Fibroblast of skin of right biceps (primary cell): ENCODE measurements around the gene DLEC1.
A peak's percentile ranks its signal among the peaks of the same experiment; 100 is the strongest.

Source experiments
- DNase-seq: peaks from one replicate; pipeline ENCODE4 v3.0.0-alpha.2; 2013

Gene DLEC1

DNA sequence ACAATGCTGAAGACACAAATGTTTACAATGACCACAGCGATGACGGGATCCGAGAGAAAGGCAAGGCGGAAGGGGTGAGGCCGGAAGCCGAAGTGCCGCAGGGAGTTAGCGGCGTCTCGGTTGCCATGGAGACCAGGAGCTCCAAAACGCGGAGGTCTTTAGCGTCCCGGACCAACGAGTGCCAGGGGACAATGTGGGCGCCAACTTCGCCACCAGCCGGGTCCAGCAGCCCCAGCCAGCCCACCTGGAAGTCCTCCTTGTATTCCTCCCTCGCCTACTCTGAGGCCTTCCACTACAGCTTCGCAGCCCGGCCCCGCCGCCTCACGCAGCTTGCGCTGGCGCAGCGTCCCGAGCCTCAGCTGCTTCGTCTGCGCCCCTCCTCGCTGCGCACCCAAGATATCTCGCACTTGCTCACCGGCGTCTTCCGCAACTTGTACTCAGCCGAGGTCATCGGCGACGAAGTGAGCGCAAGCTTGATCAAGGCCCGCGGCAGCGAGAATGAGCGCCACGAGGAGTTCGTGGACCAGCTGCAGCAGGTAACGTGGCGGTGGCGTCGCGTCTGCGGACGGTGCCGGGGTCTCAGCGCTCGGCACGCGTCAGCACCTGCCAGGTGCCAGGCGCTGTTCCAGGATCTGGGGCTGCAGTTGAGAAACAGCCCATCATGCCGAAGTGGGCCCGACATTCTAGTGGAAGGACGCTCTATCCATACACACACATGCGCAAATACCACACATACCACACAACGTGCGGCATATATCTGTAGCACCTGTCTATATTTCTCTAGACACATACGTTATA, at the start of gene DLEC1:
Gene DLEC1 (plus strand): TSS at position 108 of the 798 bp plus-strand sequence. CDS start 18 bp downstream, at position 126.
- peak; percentile 62 for DNase-seq

GRCh38 chr3:37989821-37990480, 49.1 kb upstream of the DLEC1 start:
- DNase-seq: no peak

GRCh38 chr3:37990527-37990926, 48.5 kb upstream of the DLEC1 start, which contains the start of gene VILL:
VILL (plus strand) TSS chr3:37990786; CDS start chr3:37993673, 2,887 bp downstream.
- no peak for DNase-seq

DNA sequence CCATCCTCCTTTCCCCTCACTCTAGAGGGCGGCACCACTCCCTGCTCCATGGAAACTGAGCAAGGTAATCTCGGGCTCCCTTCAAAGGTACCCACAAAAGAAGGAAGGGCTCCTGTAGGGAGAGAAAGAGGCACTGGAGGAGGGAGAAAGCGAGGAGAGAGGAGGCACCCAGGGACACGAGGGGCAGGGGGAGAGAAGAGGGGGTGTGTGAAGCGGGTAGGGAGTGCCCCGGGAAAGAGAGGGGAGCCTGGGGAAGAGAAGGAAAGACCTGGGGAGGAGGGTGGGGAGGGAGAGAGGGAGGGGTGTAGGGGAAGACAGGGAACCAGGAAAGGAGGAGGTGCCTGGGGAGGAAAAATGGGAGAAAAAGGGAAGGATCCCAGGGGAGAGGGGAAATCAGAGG, 47.9 kb upstream of the DLEC1 start:
- no peak for DNase-seq

GRCh38 chr3:37991823-37992222, 47.2 kb upstream of the DLEC1 start:
- no peak for DNase-seq

- no peak for DNase-seq
Observed at GRCh38 chr3:37992271-37993066, 46.5 kb upstream of the DLEC1 start.

DNA sequence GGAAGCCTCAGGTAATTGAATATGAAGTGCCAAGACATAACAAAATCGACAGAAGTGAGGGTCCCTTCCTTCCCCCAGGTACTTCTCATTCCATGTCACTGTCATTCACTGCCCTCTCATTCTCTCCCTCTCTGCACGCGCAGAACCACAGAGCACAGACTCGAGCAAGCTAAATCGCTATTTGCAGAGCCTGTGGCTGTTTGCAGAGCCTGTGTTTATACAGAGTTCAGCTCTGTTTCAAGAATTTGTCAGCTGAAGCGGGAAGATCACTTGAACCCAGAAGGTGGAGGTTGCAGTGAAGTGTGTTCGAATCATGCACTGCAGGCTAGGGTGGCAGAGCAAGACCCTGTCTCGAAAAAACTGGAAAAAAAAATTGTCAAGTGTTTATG, 45.9 kb upstream of the DLEC1 start:
- no peak for DNase-seq

DNA sequence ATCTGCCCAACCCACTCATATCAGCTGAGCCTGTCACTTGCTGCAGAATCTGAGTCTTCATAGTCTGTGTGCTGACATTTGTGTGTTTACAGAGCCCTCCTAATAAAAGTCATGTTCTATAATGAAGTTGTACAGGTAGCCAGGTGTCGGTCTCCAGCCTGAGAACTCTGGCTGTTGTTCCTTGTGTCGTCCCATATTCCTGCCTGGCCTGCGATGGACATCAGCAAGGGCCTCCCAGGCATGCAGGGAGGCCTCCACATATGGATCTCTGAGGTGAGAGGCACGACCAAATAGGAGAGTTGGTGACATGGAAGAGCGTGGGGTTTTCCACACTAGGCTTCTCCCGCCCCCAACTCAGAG, 45.6 kb upstream of the DLEC1 start:
- no peak for DNase-seq

GRCh38 chr3:37993820-37994638, 45.0 kb upstream of the DLEC1 start:
- DNase-seq: peak; percentile 77

DNA sequence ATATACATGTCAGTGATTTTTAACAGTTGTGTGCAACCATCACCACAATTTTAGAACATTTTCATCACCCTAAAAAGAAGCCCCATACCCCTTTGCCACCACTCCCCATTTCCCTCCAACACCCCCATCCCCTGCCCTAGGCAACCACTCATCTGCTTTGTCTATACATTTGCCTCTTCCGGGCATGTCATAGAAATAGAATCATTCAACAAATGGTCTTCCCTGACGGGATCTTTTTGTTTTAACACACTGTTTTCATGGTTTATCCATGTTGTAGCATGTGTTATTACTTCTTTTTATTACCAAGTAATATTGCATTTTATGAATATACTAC, 44.4 kb upstream of the DLEC1 start:
- DNase-seq: no peak

- no peak for DNase-seq
Observed at GRCh38 chr3:37995652-37996641, 43.1 kb upstream of the DLEC1 start.

DNA sequence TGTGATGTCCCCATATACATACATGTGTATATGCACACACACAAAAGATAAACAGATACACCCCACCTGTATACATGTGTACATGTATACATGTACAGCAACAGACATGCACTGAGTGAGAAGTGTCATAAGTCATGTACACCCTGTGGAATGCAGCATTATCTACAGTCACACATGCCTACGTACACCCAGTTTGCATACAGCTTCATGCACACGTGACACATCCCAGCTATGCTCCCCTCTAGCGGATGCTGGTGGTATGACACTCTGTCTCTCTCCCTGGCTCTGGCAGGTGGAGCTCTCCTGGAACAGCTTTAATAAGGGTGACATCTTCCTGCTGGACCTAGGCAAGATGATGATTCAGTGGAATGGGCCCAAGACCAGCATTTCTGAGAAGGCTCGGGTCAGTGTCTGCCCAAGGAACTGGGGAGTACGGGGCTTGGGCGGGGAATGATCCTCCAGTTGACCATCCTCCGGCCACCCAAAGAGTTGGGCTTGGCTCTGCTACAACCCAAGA, 42.2 kb upstream of the DLEC1 start:
- peak; percentile 79 for DNase-seq

DNA sequence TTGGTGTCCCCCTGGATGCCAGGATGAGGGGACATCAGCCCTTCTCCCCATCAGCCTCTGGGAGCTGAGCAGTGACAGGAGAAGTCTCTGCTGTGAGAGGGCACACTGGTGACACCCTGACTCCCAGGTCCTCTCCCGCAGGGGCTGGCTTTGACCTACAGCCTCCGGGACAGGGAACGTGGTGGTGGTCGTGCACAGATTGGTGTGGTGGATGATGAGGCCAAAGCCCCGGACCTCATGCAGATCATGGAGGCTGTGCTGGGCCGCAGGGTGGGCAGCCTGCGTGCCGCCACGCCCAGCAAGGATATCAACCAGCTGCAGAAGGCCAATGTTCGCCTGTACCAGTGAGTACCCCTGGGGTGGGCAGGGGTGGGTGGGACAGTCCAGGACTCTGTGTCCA, 41.7 kb upstream of the DLEC1 start:
- DNase-seq: no peak

- no peak for DNase-seq
Observed at GRCh38 chr3:37997791-37998370, 41.1 kb upstream of the DLEC1 start.

DNA sequence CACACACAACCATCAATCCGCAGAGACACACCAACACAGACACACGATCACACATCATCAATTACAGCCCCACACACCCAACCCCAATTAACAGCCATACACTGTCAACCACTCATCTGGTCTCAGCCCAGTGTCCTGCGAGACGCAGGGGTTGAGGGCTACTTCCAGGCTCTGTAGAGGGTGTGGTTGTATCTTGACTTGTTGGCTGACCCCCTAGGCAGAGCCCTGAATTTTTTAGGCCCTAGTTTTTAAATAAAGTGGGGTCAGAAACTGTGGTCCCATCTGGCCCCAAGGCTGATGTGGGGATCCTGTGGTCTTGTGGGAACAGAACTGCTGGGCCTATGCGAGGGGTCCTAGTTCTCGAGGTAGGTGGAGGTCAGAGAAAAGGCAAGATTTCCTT, 39.2 kb upstream of the DLEC1 start:
- no peak for DNase-seq

- no peak for DNase-seq
Observed at GRCh38 chr3:38000242-38000916, 38.6 kb upstream of the DLEC1 start.

DNA sequence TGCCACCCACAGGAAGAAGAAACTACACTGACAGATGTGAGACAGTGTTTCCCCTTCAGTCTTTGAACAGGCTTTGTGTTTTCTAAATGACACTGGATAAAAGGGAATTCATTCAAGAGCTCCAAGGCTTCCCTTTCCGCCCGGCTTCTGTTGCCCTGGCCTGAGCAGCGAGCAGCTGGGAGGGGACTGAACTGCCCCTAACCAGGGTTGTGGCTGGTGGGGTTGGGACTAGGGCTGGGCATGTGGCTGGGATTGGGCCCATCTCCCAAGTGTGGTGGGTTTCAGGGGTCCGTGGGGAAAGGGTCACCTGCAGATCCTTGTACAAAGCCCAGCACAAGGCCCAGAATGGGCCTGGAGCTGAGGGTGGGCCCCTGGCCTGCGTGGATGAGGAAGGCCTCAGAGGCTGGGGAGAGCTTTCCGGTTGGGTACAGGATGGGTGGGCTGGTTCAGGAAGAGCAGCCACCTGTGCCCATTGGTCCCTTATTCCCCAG, 38.0 kb upstream of the DLEC1 start:
- DNase-seq: no peak

DNA sequence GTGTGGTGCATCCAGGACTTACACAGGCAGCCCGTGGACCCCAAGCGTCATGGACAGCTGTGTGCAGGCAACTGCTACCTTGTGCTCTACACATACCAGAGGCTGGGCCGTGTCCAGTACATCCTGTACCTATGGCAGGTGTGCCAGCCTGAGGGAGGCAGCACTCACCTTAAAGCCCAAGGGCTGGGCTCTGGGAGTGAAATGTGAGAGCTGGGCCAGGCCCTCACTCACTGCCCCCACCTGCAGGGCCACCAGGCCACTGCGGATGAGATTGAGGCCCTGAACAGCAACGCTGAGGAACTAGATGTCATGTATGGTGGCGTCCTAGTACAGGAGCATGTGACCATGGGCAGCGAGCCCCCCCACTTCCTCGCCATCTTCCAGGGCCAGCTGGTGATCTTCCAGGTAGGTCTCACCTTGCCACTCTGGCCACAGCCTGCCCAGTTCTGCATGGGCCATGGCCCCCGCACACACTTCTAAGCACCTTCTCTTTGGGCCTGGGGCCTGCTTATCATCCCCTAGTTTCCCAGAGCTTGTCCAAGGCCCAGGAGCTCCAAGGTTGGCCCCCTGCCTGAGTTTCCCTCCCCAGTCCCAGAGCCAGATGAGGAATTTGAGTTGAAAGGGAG, 37.4 kb upstream of the DLEC1 start:
- no peak for DNase-seq

DNA sequence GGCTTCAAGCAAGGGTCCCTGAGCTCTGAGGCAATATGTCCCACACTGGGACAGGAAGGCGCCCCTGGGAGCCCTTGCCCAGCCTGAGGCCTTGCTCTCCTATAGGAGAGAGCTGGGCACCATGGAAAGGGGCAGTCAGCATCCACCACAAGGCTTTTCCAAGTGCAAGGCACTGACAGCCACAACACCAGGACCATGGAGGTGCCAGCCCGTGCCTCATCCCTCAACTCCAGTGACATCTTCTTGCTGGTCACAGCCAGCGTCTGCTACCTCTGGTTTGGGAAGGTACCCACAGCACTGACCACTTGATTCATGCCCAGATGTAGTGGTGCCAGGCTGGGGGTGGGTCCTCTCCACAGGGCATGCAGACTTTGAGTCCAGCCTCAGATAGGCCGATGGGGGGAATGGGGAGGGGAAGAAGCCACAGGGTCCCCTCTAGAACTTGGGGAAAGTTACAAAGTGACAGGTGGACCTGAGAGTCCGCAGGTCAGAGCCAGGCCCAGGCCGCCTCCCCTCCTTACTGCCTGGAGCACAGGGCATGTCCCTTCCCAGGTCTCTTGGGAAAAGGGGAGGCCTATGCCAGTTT, 36.6 kb upstream of the DLEC1 start:
- DNase-seq: no peak
